Sigmoid colon (tissue), 3 donors: Measurements from ENCODE around the gene SEPTIN7.

Experiments
- CTCF ChIP-seq, 4 experiments: fragments of 450-650 bp in 3 of 4; fragments of 200-600 bp in 1 of 4; IDR thresholded peaks; one replicate each; pipeline ENCODE4 v1.5.1; 2016 to 2019; ENCODE audit warnings: antibody characterized with exemption in 4 of 4, mild to moderate bottlenecking in 3 of 4, moderate library complexity in 2 of 4
- POLR2A ChIP-seq, 2 donors: fragments of 450-650 bp; IDR thresholded peaks; one replicate each; pipeline ENCODE4 v1.6.1; 2016; ENCODE audit warnings: antibody characterized with exemption in 2 of 2, mild to moderate bottlenecking in 2 of 2, moderate library complexity in 2 of 2

- no peak for TF ChIP-seq CTCF (IDR thresholded peaks at IDR 0.05)
- TF ChIP-seq POLR2A (IDR thresholded peaks at IDR 0.05), result no peak
Observed at GRCh38 chr7:35826751-35827150, 25.9 kb downstream of the SEPTIN7 start.
